MV-4-11 (cell line): ENCODE measurements around the gene TTC7B.

ENCODE experiments used
- DNase-seq: peaks from one replicate; lab custom pipeline; 2025; lab: John Stamatoyannopoulos, UW

TTC7B gene

DNA sequence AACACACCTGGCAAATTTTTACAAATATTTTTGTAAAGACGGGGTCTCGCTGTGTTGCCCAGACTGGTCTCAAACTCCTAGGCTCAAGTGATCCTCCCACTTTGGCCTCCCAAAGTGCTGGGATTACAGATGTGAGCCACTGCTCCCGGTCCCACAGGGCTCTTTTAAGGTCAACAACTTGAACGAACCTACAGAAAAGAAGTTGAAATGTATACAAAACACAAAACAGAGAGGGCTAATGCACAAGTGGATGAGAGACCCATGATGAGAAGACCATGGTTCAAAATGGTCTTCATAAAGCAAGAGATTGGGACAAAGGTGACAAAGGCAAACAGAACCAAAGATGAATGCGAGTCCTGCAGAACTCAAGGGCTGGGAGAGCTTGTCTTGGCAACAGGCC lies 328.0 kb downstream of the TTC7B start:
- DNase-seq = no peak

- DNase-seq = no peak
Observed at GRCh38 chr14:90487462-90487861, 328.8 kb downstream of the TTC7B start.

GRCh38 chr14:90487031-90487430 lies 329.2 kb downstream of the TTC7B start:
- no peak for DNase-seq

GRCh38 chr14:90484291-90484690 lies 331.9 kb downstream of the TTC7B start:
- no peak for DNase-seq

GRCh38 chr14:90483571-90483974 lies 332.7 kb downstream of the TTC7B start:
- DNase-seq = peak; percentile 13

GRCh38 chr14:90483117-90483516 lies 333.1 kb downstream of the TTC7B start:
- DNase-seq = no peak

DNA sequence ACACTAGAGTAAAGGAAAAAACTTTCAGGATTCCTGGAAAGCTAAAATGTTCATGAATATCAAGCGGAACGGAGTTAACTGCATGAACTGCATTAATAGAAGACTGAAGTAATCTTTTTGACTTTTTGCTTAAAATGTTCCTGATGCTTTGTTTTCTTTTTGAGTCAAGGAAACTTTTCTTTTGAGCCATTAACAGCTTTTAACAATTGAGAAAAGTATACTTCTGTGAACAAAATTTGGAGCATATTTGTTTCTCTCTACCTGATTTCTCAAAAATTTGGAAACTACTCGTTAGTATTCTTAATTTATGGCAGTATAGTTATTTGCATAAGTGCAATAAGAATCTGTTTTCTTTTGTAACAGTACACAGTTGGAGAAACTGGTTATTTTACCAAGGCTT lies 340.9 kb downstream of the TTC7B start:
- peak; percentile 2 for DNase-seq
